Osteocyte (in vitro differentiated cells): ENCODE data around the gene C22orf23. TPM values are rescaled to one million over a fixed set of nuclear protein-coding genes. Genes with fewer than 3 reads are reported as not detected.

Experiments
- DNase-seq: peaks from one replicate; pipeline ENCODE4 v3.0.0; 2021; ENCODE audit warnings: mixed read lengths; ENCODE audit not compliant: unreplicated experiment; ENCODE audit errors: extremely low spot score
- H3K27ac Mint-ChIP-seq: one replicate; pipeline ENCODE4 v1.8.0; 2021; ENCODE audit warnings: mild to moderate bottlenecking, mixed read lengths; ENCODE audit not compliant: unreplicated experiment
- H3K27me3 Mint-ChIP-seq: one replicate; pipeline ENCODE4 v1.8.0; 2021; ENCODE audit warnings: mixed read lengths; ENCODE audit not compliant: unreplicated experiment
- H3K36me3 Mint-ChIP-seq: one replicate; pipeline ENCODE4 v1.8.0; 2021; ENCODE audit warnings: mixed read lengths; ENCODE audit not compliant: unreplicated experiment
- H3K4me1 Mint-ChIP-seq: one replicate; pipeline ENCODE4 v1.8.0; 2021; ENCODE audit warnings: mixed read lengths; ENCODE audit not compliant: unreplicated experiment
- H3K4me3 Mint-ChIP-seq: one replicate; pipeline ENCODE4 v1.8.0; 2021; ENCODE audit warnings: mild to moderate bottlenecking, moderate library complexity, mixed read lengths; ENCODE audit not compliant: unreplicated experiment
- H3K9me3 Mint-ChIP-seq: one replicate; pipeline ENCODE4 v1.8.0; 2021; ENCODE audit warnings: mixed read lengths; ENCODE audit not compliant: unreplicated experiment
- total RNA-seq: library from RNA; stranded (reverse); gene quantifications from 2 replicates; pipeline ENCODE4 v1.2.1, GENCODE V29; 2021
- TF ChIP-seq, protein P1 (sequence below): fragments of 200-600 bp; sonication (generic); IDR thresholded peaks from 2 replicates; pipeline ENCODE4 v1.5.0; 2021; ENCODE audit warnings: antibody characterized with exemption, mild to moderate bottlenecking, moderate library complexity

The C22orf23 gene
- total RNA-seq, 1 donor from 2014 or later: not detected

- Mint-ChIP-seq H3K4me3 (no peak overlapping the region), H3K4me1 (peaks cover 37% of the 10 kb centered on the region), H3K9me3 (no peaks in the 10 kb centered on the region), H3K36me3 (peaks cover 27% of the 10 kb centered on the region), H3K27ac (peak overlapping the region; percentile 82), H3K27me3 (no peaks in the 10 kb centered on the region)
- TF ChIP-seq, protein P1, sequence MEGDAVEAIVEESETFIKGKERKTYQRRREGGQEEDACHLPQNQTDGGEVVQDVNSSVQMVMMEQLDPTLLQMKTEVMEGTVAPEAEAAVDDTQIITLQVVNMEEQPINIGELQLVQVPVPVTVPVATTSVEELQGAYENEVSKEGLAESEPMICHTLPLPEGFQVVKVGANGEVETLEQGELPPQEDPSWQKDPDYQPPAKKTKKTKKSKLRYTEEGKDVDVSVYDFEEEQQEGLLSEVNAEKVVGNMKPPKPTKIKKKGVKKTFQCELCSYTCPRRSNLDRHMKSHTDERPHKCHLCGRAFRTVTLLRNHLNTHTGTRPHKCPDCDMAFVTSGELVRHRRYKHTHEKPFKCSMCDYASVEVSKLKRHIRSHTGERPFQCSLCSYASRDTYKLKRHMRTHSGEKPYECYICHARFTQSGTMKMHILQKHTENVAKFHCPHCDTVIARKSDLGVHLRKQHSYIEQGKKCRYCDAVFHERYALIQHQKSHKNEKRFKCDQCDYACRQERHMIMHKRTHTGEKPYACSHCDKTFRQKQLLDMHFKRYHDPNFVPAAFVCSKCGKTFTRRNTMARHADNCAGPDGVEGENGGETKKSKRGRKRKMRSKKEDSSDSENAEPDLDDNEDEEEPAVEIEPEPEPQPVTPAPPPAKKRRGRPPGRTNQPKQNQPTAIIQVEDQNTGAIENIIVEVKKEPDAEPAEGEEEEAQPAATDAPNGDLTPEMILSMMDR: no peak
- DNase-seq: no peak
Measured at GRCh38 chr22:37932821-37933578, 20.4 kb downstream of the C22orf23 start.

DNA sequence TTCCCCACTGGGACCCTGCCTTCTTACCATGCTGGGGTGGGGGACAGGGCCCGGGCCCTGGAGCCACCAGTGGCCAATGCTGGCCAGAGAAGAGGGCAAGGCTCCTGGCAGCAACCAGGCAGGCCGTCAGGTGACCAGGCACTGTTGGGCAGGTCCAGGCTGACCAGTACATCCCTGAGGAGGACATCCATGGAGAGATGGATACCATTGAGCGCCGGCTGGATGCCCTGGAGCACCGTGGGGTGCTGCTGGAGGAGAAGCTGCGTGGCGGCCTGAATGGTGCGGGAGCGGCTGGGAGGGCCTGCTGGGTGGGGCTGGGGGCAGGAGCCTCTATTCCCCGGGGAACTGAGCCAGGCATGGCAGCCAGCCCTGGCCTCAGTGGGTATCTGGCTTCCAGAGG, 21.0 kb downstream of the C22orf23 start:
- Mint-ChIP-seq H3K27ac (no peak overlapping the region), H3K4me1 (peaks cover 37% of the 10 kb centered on the region), H3K27me3 (no peaks in the 10 kb centered on the region), H3K36me3 (peaks cover 27% of the 10 kb centered on the region), H3K9me3 (no peaks in the 10 kb centered on the region), H3K4me3 (no peak overlapping the region)
- TF ChIP-seq, protein P1: no peak
- DNase-seq: no peak

- no peak for DNase-seq
- Mint-ChIP-seq H3K4me3 (no peak overlapping the region), H3K9me3 (no peaks in the 10 kb centered on the region), H3K27me3 (no peaks in the 10 kb centered on the region), H3K27ac (peak overlapping the region; percentile 61), H3K36me3 (peaks cover 27% of the 10 kb centered on the region), H3K4me1 (peaks cover 37% of the 10 kb centered on the region)
- TF ChIP-seq, protein P1: no peak
Measured at GRCh38 chr22:37931893-37932389, 21.5 kb downstream of the C22orf23 start.

GRCh38 chr22:37930952-37931440, 22.4 kb downstream of the C22orf23 start:
- no peaks in the 10 kb centered on the region for H3K27me3 Mint-ChIP-seq
- DNase-seq: no peak
- H3K9me3 Mint-ChIP-seq: no peaks in the 10 kb centered on the region
- peaks cover 22% of the 10 kb centered on the region for H3K36me3 Mint-ChIP-seq
- peaks cover 35% of the 10 kb centered on the region for H3K4me1 Mint-ChIP-seq
- H3K4me3 Mint-ChIP-seq: no peak overlapping the region
- TF ChIP-seq, protein P1: peak; percentile 29
- peak overlapping the region; percentile 61 for H3K27ac Mint-ChIP-seq

- Mint-ChIP-seq H3K4me1 (peaks cover 35% of the 10 kb centered on the region), H3K9me3 (no peaks in the 10 kb centered on the region), H3K36me3 (peaks cover 22% of the 10 kb centered on the region), H3K27ac (peak overlapping the region; percentile 61), H3K27me3 (no peaks in the 10 kb centered on the region), H3K4me3 (no peak overlapping the region)
- no peak for DNase-seq
- TF ChIP-seq, protein P1: peak; percentile 60
Measured at GRCh38 chr22:37930270-37930951, 23.0 kb downstream of the C22orf23 start.
